Ishikawa (cell line): ENCODE measurements around the gene PRODH2.

Experiments
- CEBPB ChIP-seq: IDR thresholded peaks from 2 replicates; pipeline ENCODE4 v1.6.1; 2012
- CREB1 ChIP-seq: IDR thresholded peaks from 2 replicates; pipeline ENCODE4 v1.6.1; 2012; ENCODE audit warnings: low read depth
- EGR1 ChIP-seq: IDR thresholded peaks from 2 replicates; pipeline ENCODE4 v1.6.1; 2012
- EP300 ChIP-seq: IDR thresholded peaks from 2 replicates; pipeline ENCODE4 v1.6.1; 2012; ENCODE audit warnings: borderline replicate concordance
- FOXM1 ChIP-seq: IDR thresholded peaks from 2 replicates; pipeline ENCODE4 v1.6.1; 2012; ENCODE audit warnings: low read depth, borderline replicate concordance
- MAX ChIP-seq: IDR thresholded peaks from 2 replicates; pipeline ENCODE4 v1.6.1; 2012
- NFIC ChIP-seq: IDR thresholded peaks from 2 replicates; pipeline ENCODE4 v1.6.1; 2012
- RAD21 ChIP-seq: IDR thresholded peaks from 2 replicates; pipeline ENCODE4 v1.6.1; 2012; ENCODE audit warnings: low read depth
- REST ChIP-seq: IDR thresholded peaks from 2 replicates; pipeline ENCODE4 v1.6.1; 2012; ENCODE audit warnings: low read depth, mild to moderate bottlenecking
- TAF1 ChIP-seq: IDR thresholded peaks from 2 replicates; pipeline ENCODE4 v1.6.1; 2012; ENCODE audit warnings: low read depth, mild to moderate bottlenecking
- TCF12 ChIP-seq: IDR thresholded peaks from 2 replicates; pipeline ENCODE4 v1.6.1; 2012; ENCODE audit warnings: low read depth
- TEAD4 ChIP-seq: IDR thresholded peaks from 2 replicates; pipeline ENCODE4 v1.6.1; 2012
- USF1 ChIP-seq: IDR thresholded peaks from 2 replicates; pipeline ENCODE4 v1.6.1; 2012
- YY1 ChIP-seq: IDR thresholded peaks from 2 replicates; pipeline ENCODE4 v1.6.1; 2012; ENCODE audit warnings: low read depth
- ZBTB7A ChIP-seq: IDR thresholded peaks from 2 replicates; pipeline ENCODE4 v1.6.1; 2012; ENCODE audit warnings: low read depth

The PRODH2 gene

GRCh38 chr19:35830986-35831385 lies 18.3 kb upstream of the PRODH2 start:
- TF ChIP-seq FOXM1 (no peak), ZBTB7A (no peak), MAX (no peak), RAD21 (no peak), EGR1 (no peak), TEAD4 (no peak), CREB1 (no peak), YY1 (no peak), NFIC (no peak), REST (no peak), EP300 (no peak), TAF1 (no peak), USF1 (no peak), TCF12 (no peak), CEBPB (no peak)

- TF ChIP-seq MAX = peak; percentile 81
- peak; percentile 81 for TF ChIP-seq YY1
- TF ChIP-seq REST = peak; percentile 98
- TF ChIP-seq NFIC = no peak
Observed at GRCh38 chr19:35828692-35829301, 16.2 kb upstream of the PRODH2 start.

GRCh38 chr19:35824150-35824549 lies 11.5 kb upstream of the PRODH2 start:
- TF ChIP-seq TEAD4 (no peak), NFIC (no peak), YY1 (no peak), FOXM1 (no peak), CREB1 (no peak), EP300 (no peak), MAX (no peak), TAF1 (no peak), EGR1 (no peak), USF1 (no peak), TCF12 (no peak)

GRCh38 chr19:35822579-35822978 lies 9.9 kb upstream of the PRODH2 start:
- TF ChIP-seq YY1 (no peak), TAF1 (no peak), USF1 (no peak), MAX (no peak), FOXM1 (no peak), CEBPB (no peak)

GRCh38 chr19:35818445-35818844 lies 5.8 kb upstream of the PRODH2 start:
- TF ChIP-seq EGR1 (no peak), CREB1 (no peak), TAF1 (no peak), MAX (no peak), ZBTB7A (no peak), YY1 (no peak)

- no peak for TF ChIP-seq CREB1
- no peak for TF ChIP-seq CEBPB
- no peak for TF ChIP-seq EGR1
- TF ChIP-seq TCF12 = no peak
Observed at GRCh38 chr19:35816846-35817245, 4.2 kb upstream of the PRODH2 start.
